Vagina (tissue), 2 donors: Measurements from ENCODE around the gene AKAP6. TPM values are rescaled to one million over a fixed set of nuclear protein-coding genes. Genes with fewer than 3 reads are reported as not detected.
A peak's percentile ranks its signal among the peaks of the same experiment; 100 is the strongest.

ENCODE experiments used
- DNase-seq, 2 donors: peaks; one replicate each; pipeline ENCODE4 v3.0.0-alpha.2; 2017; ENCODE audit errors: extremely low spot score in 2 of 2
- H3K27ac ChIP-seq: fragments of 200-600 bp; sonication (generic); one replicate; pipeline ENCODE4 v1.5.1; 2019
- H3K27me3 ChIP-seq: fragments of 200-600 bp; sonication (generic); one replicate; pipeline ENCODE4 v1.5.1; 2019
- H3K36me3 ChIP-seq, 2 donors: fragments of 200-600 bp; sonication (generic); one replicate each; pipeline ENCODE4 v1.5.1; 2017 to 2019
- H3K4me1 ChIP-seq: fragments of 200-600 bp; sonication (generic); one replicate; pipeline ENCODE4 v1.5.1; 2019
- H3K4me3 ChIP-seq, 2 donors: fragments of 200-600 bp; sonication (generic); 1 replicate in 1 of 2; 2 replicates in 1 of 2; pipeline ENCODE4 v1.5.1; 2016 to 2019
- H3K9me3 ChIP-seq: fragments of 200-600 bp; sonication (generic); one replicate; pipeline ENCODE4 v1.5.1; 2019
- POLR2A ChIP-seq, 2 donors: fragments of 450-650 bp; IDR thresholded peaks; one replicate each; pipeline ENCODE4 v1.6.1; 2017; ENCODE audit warnings: antibody characterized with exemption in 2 of 2, mild to moderate bottlenecking in 2 of 2, moderate library complexity in 2 of 2
- POLR2AphosphoS5 ChIP-seq, 2 donors: sonication (generic); formaldehyde crosslinking; IDR thresholded peaks; one replicate each; pipeline ENCODE4 v1.9.0; 2017; ENCODE audit warnings: antibody characterized with exemption in 2 of 2, mild to moderate bottlenecking in 2 of 2, low read depth in 1 of 2; ENCODE audit not compliant: insufficient read depth in 1 of 2
- intact Hi-C: fragments of 100-400 bp; cut with DNase I; formaldehyde crosslinking; loops from one replicate; pipeline ENCODE4 v1.15.1; 2023
- total RNA-seq: library from RNA; depleted of rRNA; stranded (reverse); fragments of >200 nt; gene quantifications from one replicate; pipeline ENCODE4 v1.2.3, GENCODE V29; 2016
- TF ChIP-seq, protein P1 (sequence below), 3 experiments: fragments of 450-650 bp in 2 of 3; fragments of 200-600 bp in 1 of 3; sonication (generic) in 1 of 3; IDR thresholded peaks; one replicate each; pipeline ENCODE4 v1.5.1; 2017 to 2019; ENCODE audit warnings: antibody characterized with exemption in 3 of 3, mild to moderate bottlenecking in 2 of 3, moderate library complexity in 2 of 3

The AKAP6 gene
- total RNA-seq, 1 donor from 2014 or later: 3.9 TPM

GRCh38 chr14:32571995-32572866, 243.1 kb downstream of the AKAP6 start:
- H3K27me3 ChIP-seq: no peaks in the 10 kb centered on the region
- H3K4me1 ChIP-seq: peaks cover 6% of the 10 kb centered on the region
- no peak overlapping the region for H3K27ac ChIP-seq
- H3K4me3 ChIP-seq: no peak overlapping the region
- no peak for DNase-seq
- TF ChIP-seq POLR2A (IDR thresholded peaks at IDR 0.05): no peak
- TF ChIP-seq POLR2AphosphoS5 (IDR thresholded peaks at IDR 0.05; ENCODE audit: insufficient read depth in 1 of 2, low read depth in 1 of 2): no peak
- TF ChIP-seq, protein P1, sequence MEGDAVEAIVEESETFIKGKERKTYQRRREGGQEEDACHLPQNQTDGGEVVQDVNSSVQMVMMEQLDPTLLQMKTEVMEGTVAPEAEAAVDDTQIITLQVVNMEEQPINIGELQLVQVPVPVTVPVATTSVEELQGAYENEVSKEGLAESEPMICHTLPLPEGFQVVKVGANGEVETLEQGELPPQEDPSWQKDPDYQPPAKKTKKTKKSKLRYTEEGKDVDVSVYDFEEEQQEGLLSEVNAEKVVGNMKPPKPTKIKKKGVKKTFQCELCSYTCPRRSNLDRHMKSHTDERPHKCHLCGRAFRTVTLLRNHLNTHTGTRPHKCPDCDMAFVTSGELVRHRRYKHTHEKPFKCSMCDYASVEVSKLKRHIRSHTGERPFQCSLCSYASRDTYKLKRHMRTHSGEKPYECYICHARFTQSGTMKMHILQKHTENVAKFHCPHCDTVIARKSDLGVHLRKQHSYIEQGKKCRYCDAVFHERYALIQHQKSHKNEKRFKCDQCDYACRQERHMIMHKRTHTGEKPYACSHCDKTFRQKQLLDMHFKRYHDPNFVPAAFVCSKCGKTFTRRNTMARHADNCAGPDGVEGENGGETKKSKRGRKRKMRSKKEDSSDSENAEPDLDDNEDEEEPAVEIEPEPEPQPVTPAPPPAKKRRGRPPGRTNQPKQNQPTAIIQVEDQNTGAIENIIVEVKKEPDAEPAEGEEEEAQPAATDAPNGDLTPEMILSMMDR (IDR thresholded peaks at IDR 0.05): no peak
- no peaks in the 10 kb centered on the region for H3K9me3 ChIP-seq
- no peaks in the 10 kb centered on the region for H3K36me3 ChIP-seq
- intact Hi-C loops: no loop called here

- Histone ChIP-seq H3K9me3 (no peaks in the 10 kb centered on the region), H3K36me3 (no peaks in the 10 kb centered on the region), H3K4me1 (peaks cover 6% of the 10 kb centered on the region), H3K27me3 (no peaks in the 10 kb centered on the region), H3K4me3 (no peak overlapping the region), H3K27ac (no peak overlapping the region)
- TF ChIP-seq POLR2A (IDR thresholded peaks at IDR 0.05) (no peak), POLR2AphosphoS5 (IDR thresholded peaks at IDR 0.05; ENCODE audit: insufficient read depth in 1 of 2, low read depth in 1 of 2) (no peak)
- TF ChIP-seq, protein P1 (IDR thresholded peaks at IDR 0.05): no peak
- intact Hi-C loops: no loop called here
- DNase-seq: no peak
Measured at GRCh38 chr14:32572867-32573150, 243.7 kb downstream of the AKAP6 start.

GRCh38 chr14:32574269-32574668, 245.2 kb downstream of the AKAP6 start:
- Histone ChIP-seq H3K9me3 (no peaks in the 10 kb centered on the region), H3K27me3 (no peaks in the 10 kb centered on the region), H3K4me1 (peaks cover 6% of the 10 kb centered on the region), H3K4me3 (no peak overlapping the region), H3K27ac (no peak overlapping the region), H3K36me3 (no peaks in the 10 kb centered on the region)
- no peak for TF ChIP-seq POLR2AphosphoS5 (IDR thresholded peaks at IDR 0.05; ENCODE audit: insufficient read depth in 1 of 2, low read depth in 1 of 2)
- TF ChIP-seq, protein P1 (IDR thresholded peaks at IDR 0.05): no peak
- TF ChIP-seq POLR2A (IDR thresholded peaks at IDR 0.05): no peak
- no peak for DNase-seq
- intact Hi-C loops: no loop called here

GRCh38 chr14:32576088-32576795, 247.1 kb downstream of the AKAP6 start:
- Histone ChIP-seq H3K27ac (no peak overlapping the region), H3K4me3 (no peak overlapping the region), H3K9me3 (no peaks in the 10 kb centered on the region), H3K27me3 (no peaks in the 10 kb centered on the region), H3K36me3 (no peaks in the 10 kb centered on the region), H3K4me1 (peaks cover 6% of the 10 kb centered on the region)
- no peak for DNase-seq
- intact Hi-C loops: no loop called here
- TF ChIP-seq, protein P1 (IDR thresholded peaks at IDR 0.05): peak; percentile 74 to 96 (median 92)
- no peak for TF ChIP-seq POLR2A (IDR thresholded peaks at IDR 0.05)

GRCh38 chr14:32576977-32577376, 247.9 kb downstream of the AKAP6 start:
- no peak for DNase-seq
- Histone ChIP-seq H3K4me1 (peaks cover 6% of the 10 kb centered on the region), H3K9me3 (no peaks in the 10 kb centered on the region), H3K27me3 (no peaks in the 10 kb centered on the region), H3K4me3 (no peak overlapping the region), H3K36me3 (no peaks in the 10 kb centered on the region), H3K27ac (no peak overlapping the region)
- no peak for TF ChIP-seq POLR2A (IDR thresholded peaks at IDR 0.05)
- TF ChIP-seq, protein P1 (IDR thresholded peaks at IDR 0.05): no peak
- no peak for TF ChIP-seq POLR2AphosphoS5 (IDR thresholded peaks at IDR 0.05; ENCODE audit: insufficient read depth in 1 of 2, low read depth in 1 of 2)
- intact Hi-C loops: no loop called here
